CD4-positive, alpha-beta T cell treated with Interleukin-21 for 1 hour (primary cell): Measurements from ENCODE around the gene OR2V2.
"Not testable (repeated sequence)": the region's sequence is repeated elsewhere in the genome, so short reads cannot be mapped to it uniquely, and the experiment has no call there.

Experiments
- DNase-seq: peaks from one replicate; pipeline ENCODE4 v3.0.0-alpha.2; 2020

OR2V2 gene

DNA sequence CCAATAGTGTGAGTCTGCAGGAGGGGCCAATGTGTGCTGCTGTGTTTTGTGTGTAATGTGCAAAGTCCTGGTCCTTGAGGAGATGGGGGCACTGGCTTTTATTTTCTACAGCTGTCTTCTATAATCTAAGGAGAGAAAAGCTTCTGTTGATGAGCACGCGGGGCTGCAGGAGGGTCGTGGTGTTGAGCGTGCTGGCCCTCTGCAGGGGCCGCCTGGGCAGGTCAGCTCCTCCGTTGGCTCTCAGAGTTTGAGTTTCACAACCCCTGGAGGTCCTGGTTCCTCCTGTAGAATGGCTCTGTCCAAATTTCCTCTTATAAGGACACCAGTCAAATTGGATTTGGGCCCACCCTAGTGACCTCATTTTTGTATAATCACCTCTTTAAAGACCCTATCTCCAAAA, 29.0 kb upstream of the OR2V2 start:
- DNase-seq, result no peak

DNA sequence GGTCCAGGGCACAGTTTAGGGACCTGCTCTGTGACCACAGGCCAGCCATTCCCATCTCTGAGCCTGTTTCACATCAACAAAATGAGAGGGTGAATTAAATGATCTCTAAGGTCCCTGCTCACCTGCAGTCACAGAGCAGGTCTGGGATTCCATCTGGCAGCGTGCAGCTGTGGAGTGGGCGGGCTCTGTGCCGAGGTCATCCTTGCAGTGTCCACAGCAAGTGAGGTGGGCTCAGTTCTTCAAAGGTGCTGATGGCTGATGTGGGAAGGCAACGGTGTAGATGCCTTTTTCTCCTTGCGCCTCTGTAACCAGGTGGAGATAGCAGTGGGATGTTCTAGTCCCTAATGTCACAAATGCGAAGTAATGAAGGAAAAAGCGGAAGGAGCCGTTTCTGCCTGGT, 28.3 kb upstream of the OR2V2 start:
- no peak for DNase-seq

- no peak for DNase-seq
Measured at GRCh38 chr5:181120306-181120705, 27.1 kb upstream of the OR2V2 start.

DNA sequence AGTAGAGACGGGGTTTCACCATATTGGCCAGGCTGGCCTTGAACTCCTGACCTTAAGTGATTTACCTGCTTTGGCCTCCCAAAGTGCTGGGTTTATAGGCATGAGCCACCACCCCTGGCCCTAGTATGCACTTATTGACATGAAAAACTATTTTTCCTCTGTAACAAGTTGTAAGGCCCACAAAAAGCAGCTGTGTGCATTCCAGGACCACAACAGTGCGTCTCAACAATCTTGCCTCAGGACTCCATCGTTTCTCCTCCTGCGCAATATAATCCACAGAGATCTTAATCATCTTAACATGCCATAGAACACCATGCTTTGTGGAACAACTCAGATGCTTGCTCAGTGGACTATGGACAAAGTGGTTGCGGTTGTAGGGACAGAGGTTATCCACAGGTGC, 26.6 kb upstream of the OR2V2 start:
- no peak for DNase-seq

DNA sequence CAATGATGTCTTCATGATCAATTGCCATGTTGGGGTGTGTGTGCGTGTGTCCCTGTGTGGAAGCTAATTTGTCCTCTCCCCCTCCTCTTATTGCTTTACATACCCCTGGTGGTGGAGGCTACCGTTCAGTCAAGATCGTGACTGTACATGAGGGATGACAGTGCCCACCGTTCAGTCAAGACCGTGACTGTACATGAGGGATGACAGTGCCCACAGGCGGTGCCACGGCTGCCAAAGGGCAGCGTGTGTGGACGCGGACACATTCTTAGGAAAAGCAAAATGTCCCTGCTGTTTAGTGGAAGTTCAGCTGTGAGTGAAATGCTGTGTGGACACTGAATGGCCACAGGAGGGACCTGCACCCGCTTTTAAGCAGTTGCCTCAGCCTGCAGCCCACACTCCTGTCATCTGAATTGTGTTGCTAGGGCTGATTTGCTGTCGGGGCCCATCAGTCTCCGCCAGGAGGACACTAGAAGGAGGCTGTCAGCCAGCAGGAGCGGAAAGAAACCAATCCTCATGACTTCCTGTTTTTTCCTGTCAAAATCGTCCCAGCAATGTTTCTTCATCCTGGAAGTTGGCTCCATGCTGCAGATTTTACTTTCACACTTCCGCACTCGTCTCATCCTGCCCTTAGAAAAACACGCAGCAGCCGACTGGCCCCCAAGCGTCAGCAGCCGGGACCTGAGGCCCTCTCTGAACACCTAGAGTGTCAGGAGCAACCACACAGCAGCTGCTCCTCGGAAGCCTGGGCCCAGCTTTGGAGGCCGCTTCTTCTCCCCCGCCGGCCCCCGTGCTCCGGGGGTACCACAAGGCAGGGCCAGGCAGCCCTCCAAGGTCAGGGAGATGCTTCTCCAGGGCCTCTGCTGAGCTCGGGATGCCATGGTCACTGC, 25.5 kb upstream of the OR2V2 start:
- DNase-seq, result no peak

DNA sequence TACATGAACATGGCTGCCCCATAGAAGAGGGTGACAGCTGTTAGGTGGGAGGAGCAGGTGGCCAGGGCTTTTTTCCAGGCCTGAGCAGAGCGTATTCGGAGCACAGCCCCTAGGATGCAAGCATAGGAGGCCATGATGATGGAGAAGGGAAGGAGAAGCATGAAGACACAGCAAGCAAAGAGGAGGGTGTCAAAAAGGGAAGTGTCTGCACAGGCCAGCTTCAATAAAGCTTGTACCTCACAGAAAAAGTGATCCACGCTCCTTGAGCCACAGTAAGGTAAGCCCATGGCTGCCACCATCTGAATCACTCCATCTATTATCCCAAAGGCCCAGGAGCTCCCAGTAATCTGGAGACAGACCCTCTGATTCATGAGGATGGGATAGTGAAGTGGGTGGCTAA, 22.9 kb upstream of the OR2V2 start:
- DNase-seq, result no peak

- no peak for DNase-seq
Measured at GRCh38 chr5:181126841-181127240, 20.5 kb upstream of the OR2V2 start.

GRCh38 chr5:181127456-181127855, 19.9 kb upstream of the OR2V2 start:
- no peak for DNase-seq

DNA sequence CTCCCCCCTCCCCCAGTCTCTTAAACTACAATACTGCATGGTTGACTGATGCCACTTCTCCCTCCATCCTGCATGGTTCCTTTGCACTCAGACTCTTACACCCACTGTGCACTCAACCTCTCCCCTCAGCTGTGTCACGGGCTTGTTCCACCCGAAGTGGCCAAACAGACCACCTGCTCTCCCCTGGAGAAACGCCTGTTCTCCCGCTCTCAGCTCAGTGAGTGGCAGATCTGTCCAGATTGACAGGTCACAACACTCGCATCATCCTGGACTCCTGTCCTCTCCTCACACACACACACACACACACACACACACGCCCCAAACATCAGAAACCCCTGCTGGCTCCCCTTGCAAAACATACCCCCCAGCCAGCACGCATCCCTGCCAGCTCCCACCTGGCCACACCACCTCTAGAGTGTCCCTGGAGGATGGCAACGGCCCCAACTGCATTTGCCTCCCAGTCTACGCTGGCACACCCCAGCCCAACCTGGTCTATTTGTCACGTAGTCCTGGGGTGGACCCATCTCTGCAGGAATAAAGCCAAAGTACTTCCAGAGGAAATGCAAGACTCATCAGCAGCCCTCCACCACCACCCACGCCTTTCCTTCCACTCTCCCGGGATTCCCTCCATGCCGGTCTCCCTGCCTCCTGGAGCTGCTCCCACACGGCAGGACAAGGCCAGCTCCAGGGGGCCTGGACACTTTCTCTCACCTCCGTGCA, 19.3 kb upstream of the OR2V2 start:
- no peak for DNase-seq

DNA sequence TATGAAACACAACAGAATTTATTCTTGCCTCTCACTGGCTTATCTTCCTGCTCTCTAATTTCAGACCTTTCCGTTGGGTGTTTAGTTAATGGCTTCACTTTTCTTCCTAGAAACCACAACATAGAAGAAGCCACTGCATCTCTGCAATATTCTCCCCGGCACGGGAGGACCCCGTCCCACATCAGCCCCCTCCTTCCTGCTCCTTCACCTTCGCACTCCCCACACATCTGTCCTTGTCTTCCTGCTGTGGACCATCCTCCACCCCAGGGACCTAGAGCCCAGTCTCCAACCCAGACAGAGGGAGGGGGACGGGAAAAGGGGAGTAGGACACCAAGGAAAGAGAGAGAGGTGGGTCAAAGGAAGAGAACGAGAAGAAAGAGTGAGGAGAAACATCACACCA, 17.8 kb upstream of the OR2V2 start:
- no peak for DNase-seq

GRCh38 chr5:181130081-181130480, 17.3 kb upstream of the OR2V2 start:
- DNase-seq, result not testable (repeated sequence)

DNA sequence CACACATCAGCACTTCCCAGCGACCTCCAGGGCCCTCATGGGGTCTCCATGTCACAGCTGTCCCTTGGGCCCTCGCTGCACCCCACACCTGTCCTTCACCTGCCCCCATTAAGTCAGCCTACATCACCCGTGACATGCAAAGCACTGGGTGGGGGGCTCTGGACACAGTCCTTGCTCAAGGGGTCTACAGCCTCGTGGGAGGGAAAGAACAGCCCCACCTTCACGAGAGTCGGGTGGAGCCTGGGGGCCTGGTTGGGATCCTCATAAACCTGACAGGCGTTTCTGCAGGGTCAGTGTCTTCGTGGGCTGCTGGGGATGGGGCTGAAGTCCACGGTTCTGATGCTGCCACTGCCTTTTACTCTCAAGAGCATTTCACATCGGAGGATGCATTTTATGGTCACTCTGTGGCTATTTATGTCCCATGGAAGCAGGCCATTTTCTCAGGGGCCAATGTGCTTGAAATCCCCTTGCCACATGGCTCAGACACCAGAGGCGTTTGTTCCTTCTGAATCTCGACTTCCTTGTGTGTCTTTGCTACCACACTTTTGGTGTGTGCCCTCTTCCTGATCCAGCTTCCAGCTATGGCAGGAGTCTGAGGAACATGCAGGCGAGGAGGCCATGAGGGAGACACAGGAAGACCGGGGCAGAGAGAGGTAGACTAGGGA, 16.4 kb upstream of the OR2V2 start, which contains the start of gene OR2V1:
TSS of gene OR2V1 (minus strand) at position 338 of the 665 bp plus-strand sequence. CDS start 5,865 bp downstream, outside the sequence.
- DNase-seq, result no peak

DNA sequence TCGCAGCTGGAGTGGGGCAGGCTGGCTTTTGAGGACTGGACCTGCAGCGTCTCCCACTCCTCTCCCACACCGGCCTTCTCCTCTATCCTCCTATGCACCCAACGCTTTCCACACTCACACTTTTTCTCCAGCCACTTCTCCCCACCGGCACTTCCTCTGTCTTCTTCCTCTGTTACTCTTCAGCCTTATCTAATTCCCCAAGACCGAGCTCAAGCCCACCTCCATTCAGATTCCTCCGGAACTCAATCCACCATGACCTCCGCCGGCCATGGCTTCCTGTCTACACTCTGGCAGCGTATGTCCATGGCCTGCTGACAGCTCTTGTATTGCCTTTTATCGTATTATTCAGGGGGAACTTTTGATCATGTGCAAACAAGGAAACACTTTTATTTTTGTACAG, 15.9 kb upstream of the OR2V2 start:
- DNase-seq, result no peak

GRCh38 chr5:181133083-181133482, 14.3 kb upstream of the OR2V2 start:
- DNase-seq, result no peak

DNA sequence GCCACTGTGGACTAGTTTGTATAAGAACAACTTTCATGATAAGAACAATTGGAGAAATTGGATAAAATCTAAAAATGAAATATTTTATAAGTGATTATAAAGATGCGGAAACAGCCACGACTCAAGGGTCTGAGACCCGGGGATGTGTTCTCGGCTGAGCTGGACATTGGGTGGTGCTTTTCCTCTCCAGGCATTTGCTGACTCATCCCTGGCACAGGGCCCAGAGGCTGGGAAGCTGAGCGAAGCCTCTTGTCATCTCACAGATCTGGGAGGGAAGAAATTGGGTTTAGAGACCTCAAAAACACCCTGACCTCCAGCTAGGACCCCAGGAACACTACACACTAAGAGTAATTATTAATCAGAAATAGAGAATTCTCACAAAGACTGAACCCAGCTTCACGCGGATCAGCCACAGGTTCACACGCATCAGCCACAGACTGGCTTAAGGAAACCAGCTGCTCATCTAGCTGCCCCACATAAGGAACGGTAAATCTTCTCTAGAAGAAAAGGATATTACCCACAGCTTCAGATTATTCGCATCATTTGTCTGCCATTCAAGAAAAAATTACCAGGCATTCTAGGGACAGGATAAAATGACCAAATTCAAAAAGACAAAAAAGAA, 13.7 kb upstream of the OR2V2 start:
- no peak for DNase-seq

GRCh38 chr5:181134259-181134658, 13.1 kb upstream of the OR2V2 start:
- no peak for DNase-seq

GRCh38 chr5:181136361-181136955, 10.9 kb upstream of the OR2V2 start:
- DNase-seq, result no peak

DNA sequence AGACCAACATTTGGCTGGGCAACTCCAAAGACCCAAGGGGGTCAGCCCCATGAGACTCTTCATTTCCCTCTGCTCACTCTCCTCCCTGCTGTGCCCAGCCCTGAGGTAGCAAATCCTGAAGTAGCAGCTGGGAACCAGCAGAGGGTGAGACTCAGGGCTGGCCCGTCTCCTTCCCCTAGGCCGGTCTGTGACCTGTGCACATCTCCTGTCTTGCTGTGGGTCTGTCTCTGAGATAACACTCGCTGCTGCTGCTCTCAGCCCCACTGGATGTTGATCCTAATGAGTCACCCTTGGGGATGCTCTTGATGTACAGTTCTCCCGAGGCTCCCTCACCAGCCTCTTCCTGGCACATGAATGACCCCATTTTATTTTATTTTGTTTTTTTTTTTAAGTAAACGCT, 9.1 kb upstream of the OR2V2 start:
- DNase-seq, result no peak

GRCh38 chr5:181140766-181141165, 6.6 kb upstream of the OR2V2 start:
- no peak for DNase-seq

- no peak for DNase-seq
Measured at GRCh38 chr5:181142054-181142453, 5.3 kb upstream of the OR2V2 start.

DNA sequence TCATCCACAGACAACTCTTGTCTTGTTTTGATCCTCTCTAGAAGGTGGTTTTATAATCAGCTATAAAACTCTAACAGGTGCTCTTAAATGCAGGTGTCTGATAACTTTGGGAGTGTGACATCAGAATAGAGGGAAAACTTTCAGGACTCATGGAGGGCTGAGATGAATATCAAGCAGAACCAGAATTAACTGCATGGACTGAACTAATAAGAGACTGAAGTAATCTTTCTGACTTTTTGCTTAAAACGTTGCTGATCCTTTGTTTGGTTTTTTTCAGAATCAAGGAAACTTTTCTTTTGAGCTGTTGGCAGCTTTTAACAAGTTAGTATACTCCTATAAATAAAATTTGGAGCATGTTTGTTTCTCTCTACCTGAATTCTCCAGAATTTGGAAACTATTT, 2.3 kb upstream of the OR2V2 start:
- DNase-seq, result no peak

DNA sequence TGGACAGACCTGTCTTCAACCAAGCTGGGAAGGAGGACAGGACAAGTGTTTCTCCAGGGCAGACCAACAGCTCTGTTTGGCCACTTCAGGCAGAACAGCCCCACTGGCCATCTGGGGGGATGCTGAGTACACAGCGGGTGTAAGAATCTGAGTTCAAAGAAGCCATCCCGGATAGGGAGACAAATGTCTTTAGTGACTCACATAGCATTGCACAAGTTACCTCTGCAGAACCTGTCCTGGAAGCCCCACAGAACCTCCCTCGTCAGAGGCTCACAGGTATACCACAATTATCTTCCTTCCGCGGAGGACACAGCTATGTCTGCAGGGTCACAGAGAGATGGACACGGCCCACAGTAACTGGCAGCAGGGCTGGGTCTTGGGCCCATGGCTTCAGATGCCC, 2.0 kb downstream of the OR2V2 start:
- no peak for DNase-seq
